ENCODE measurements around the gene FOXN4.

FOXN4 gene

GRCh38 chr12:109277899-109278762 lies 31.0 kb downstream of the FOXN4 start:
- DNase-seq = no peak

GRCh38 chr12:109277255-109277898 lies 31.7 kb downstream of the FOXN4 start:
- no peak for DNase-seq

GRCh38 chr12:109276160-109276559 lies 32.9 kb downstream of the FOXN4 start:
- DNase-seq = no peak

- DNase-seq = no peak
Measured at GRCh38 chr12:109275173-109275572, 33.9 kb downstream of the FOXN4 start.

GRCh38 chr12:109274381-109274780 lies 34.7 kb downstream of the FOXN4 start:
- DNase-seq = no peak

- DNase-seq = no peak
Measured at GRCh38 chr12:109273354-109273753, 35.7 kb downstream of the FOXN4 start.

- DNase-seq = no peak
Measured at GRCh38 chr12:109271418-109271817, 37.7 kb downstream of the FOXN4 start.

- no peak for DNase-seq
Measured at GRCh38 chr12:109270494-109270893, 38.6 kb downstream of the FOXN4 start.

GRCh38 chr12:109269428-109269827 lies 39.7 kb downstream of the FOXN4 start:
- DNase-seq = no peak

GRCh38 chr12:109268896-109269295 lies 40.2 kb downstream of the FOXN4 start:
- DNase-seq = no peak

- no peak for DNase-seq
Measured at GRCh38 chr12:109267361-109267760, 41.7 kb downstream of the FOXN4 start.

GRCh38 chr12:109266106-109266879 lies 42.8 kb downstream of the FOXN4 start:
- no peak for DNase-seq

GRCh38 chr12:109264943-109265650 lies 44.0 kb downstream of the FOXN4 start:
- no peak for DNase-seq

- DNase-seq = peak; percentile 37
Measured at GRCh38 chr12:109264095-109264942, 44.8 kb downstream of the FOXN4 start.

GRCh38 chr12:109263439-109263838 lies 45.6 kb downstream of the FOXN4 start:
- DNase-seq = no peak

GRCh38 chr12:109261939-109262338 lies 47.1 kb downstream of the FOXN4 start:
- no peak for DNase-seq

- no peak for DNase-seq
Measured at GRCh38 chr12:109261087-109261486, 48.0 kb downstream of the FOXN4 start.

GRCh38 chr12:109259545-109259895 lies 49.6 kb downstream of the FOXN4 start:
- no peak for DNase-seq

GRCh38 chr12:109258607-109259544 lies 50.2 kb downstream of the FOXN4 start:
- DNase-seq = no peak

- DNase-seq = no peak
Measured at GRCh38 chr12:109258201-109258600, 50.9 kb downstream of the FOXN4 start.

- no peak for DNase-seq
Measured at GRCh38 chr12:109256011-109256410, 53.1 kb downstream of the FOXN4 start.
